Upper lobe of left lung (tissue), 4 donors: ENCODE results near the gene CCDC149.

Experiments used
- CTCF ChIP-seq, 6 experiments: fragments of 450-650 bp in 4 of 6; fragments of 200-600 bp in 2 of 6; sonication (generic) in 2 of 6; IDR thresholded peaks; one replicate each; pipeline ENCODE4 v1.5.1; 2016 to 2019; ENCODE audit warnings: antibody characterized with exemption in 6 of 6
- POLR2A ChIP-seq, 4 donors: fragments of 450-650 bp; IDR thresholded peaks; one replicate each; pipeline ENCODE4 v1.5.1; 2016 to 2017; ENCODE audit warnings: antibody characterized with exemption in 4 of 4, mild to moderate bottlenecking in 2 of 4
- POLR2AphosphoS5 ChIP-seq, 2 donors: sonication (generic); formaldehyde crosslinking; IDR thresholded peaks; one replicate each; pipeline ENCODE4 v1.5.1; 2017; ENCODE audit warnings: antibody characterized with exemption in 2 of 2

GRCh38 chr4:24808955-24809354, 103.9 kb downstream of the CCDC149 start:
- TF ChIP-seq POLR2A (IDR thresholded peaks at IDR 0.05) (no peak), POLR2AphosphoS5 (IDR thresholded peaks at IDR 0.05) (no peak), CTCF (IDR thresholded peaks at IDR 0.05) (no peak)
